ENCODE measurements around the gene VSIR. TPM values are rescaled to one million over a fixed set of nuclear protein-coding genes. Genes with fewer than 3 reads are reported as not detected.

The VSIR gene
- total RNA-seq, 1 donor from 2014 or later: not detected

DNA sequence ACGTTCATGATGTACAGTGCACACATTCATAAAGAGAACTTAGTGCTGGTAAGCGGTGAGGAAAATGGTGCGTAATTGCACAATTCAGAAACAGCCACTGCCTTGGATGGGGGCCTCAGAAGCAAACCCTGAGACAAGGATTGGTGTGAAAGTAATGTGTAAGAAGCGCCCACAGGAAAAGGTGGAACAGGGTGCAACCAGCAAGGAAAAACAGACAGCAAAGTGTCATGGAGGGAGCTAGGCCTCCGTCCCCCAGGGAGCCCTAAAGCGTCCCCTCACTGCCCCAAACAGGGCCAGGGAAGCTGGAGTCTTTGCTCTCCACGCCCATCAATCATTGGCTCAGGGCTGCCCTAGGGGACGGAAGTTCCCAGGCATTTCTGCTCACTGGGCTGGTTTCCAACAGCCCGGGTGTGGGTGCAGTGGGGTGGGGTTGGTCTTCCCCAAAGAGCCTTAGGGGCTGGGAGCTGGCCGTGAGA, 44.1 kb downstream of the VSIR start:
- TF ChIP-seq, protein P1, sequence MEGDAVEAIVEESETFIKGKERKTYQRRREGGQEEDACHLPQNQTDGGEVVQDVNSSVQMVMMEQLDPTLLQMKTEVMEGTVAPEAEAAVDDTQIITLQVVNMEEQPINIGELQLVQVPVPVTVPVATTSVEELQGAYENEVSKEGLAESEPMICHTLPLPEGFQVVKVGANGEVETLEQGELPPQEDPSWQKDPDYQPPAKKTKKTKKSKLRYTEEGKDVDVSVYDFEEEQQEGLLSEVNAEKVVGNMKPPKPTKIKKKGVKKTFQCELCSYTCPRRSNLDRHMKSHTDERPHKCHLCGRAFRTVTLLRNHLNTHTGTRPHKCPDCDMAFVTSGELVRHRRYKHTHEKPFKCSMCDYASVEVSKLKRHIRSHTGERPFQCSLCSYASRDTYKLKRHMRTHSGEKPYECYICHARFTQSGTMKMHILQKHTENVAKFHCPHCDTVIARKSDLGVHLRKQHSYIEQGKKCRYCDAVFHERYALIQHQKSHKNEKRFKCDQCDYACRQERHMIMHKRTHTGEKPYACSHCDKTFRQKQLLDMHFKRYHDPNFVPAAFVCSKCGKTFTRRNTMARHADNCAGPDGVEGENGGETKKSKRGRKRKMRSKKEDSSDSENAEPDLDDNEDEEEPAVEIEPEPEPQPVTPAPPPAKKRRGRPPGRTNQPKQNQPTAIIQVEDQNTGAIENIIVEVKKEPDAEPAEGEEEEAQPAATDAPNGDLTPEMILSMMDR (IDR thresholded peaks at IDR 0.05): no peak
- TF ChIP-seq EZH2 (IDR thresholded peaks at IDR 0.05): no peak
- no peak for TF ChIP-seq EZH2phosphoT487 (IDR thresholded peaks at IDR 0.05)
- Mint-ChIP-seq H3K9me3 (peaks cover 2% of the 10 kb centered on the region), H3K4me3 (no peak overlapping the region), H3K36me3 (no peaks in the 10 kb centered on the region), H3K27ac (no peak overlapping the region), H3K27me3 (ENCODE audit: insufficient read depth, low read depth) (peaks cover 11% of the 10 kb centered on the region), H3K4me1 (peaks cover 36% of the 10 kb centered on the region)
- H3K4me3 ChIP-seq: no peak overlapping the region
- no peak overlapping the region for H3K27ac ChIP-seq
- H3K9ac ChIP-seq: no peak overlapping the region
- no peaks in the 10 kb centered on the region for H3K9me3 ChIP-seq (ENCODE audit: low read depth)
- H3K27me3 ChIP-seq: no peaks in the 10 kb centered on the region
- H3F3A ChIP-seq (ENCODE audit: low read depth): no peaks in the 10 kb centered on the region
- H3K36me3 ChIP-seq: no peaks in the 10 kb centered on the region
- H3K79me2 ChIP-seq (ENCODE audit: low read depth): no peaks in the 10 kb centered on the region
- no peak overlapping the region for H2AFZ ChIP-seq (replicated peaks)
- no peak for DNase-seq (ENCODE audit: low spot score)
- H3K4me1 ChIP-seq: peaks cover 9% of the 10 kb centered on the region
- H3K4me2 ChIP-seq: no peak overlapping the region
- no peaks in the 10 kb centered on the region for H4K20me1 ChIP-seq (ENCODE audit: low read depth)

DNA sequence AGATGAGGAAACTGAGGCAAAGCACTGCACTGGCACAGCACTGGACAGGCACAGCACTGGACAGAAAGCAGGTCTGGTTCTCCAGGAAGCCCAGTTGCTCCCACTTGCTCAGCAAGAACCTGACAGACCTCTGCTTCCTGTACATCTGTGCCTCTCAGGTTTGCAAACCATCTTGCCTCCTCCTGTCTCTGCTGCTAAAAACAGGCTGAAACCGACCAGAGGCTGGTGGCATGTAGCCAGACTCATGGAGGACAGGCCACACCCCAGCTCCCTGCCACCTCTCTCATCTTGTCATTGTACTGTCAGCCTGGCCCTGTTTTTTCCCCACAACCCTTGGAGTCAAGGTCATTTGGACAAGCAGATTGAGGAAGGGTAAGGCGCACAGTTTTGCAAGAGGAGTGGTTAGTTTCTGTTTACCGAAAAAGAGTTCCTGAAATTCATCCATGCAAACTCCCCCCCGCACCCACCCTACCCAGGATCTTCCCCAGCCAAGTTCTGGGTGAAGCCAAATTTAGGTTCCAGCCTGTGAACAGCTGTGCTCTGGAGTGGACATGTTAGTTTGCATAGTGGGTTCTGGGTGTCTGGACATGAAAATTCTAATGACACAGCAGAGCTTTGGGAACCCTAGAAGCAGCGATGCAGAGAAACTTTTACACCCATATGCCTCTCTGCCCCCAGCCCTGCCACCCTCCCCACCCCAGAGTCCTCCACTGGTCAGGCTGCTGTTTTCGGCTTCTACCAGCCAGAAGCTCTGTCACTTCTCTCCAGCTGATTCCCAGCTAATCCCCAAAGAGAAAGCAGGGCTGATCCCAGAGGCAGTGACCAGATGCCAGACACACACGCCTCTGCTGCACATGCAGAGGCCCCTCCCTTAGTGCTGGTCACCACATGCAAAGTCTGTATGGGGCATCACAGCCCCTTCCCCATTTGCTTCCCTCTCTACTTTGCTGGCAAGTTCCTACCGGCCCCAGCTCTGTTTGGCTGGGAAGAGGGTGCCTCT, 45.3 kb downstream of the VSIR start:
- Mint-ChIP-seq H3K4me3 (no peak overlapping the region), H3K27ac (no peak overlapping the region), H3K9me3 (peaks cover 2% of the 10 kb centered on the region), H3K27me3 (ENCODE audit: insufficient read depth, low read depth) (peaks cover 7% of the 10 kb centered on the region), H3K4me1 (peaks cover 36% of the 10 kb centered on the region), H3K36me3 (no peaks in the 10 kb centered on the region)
- Histone ChIP-seq H3K4me3 (no peak overlapping the region), H4K20me1 (ENCODE audit: low read depth) (no peaks in the 10 kb centered on the region), H3K4me2 (peak overlapping the region; percentile 34), H3F3A (ENCODE audit: low read depth) (no peaks in the 10 kb centered on the region), H3K36me3 (no peaks in the 10 kb centered on the region), H3K79me2 (ENCODE audit: low read depth) (no peaks in the 10 kb centered on the region), H3K9me3 (ENCODE audit: low read depth) (no peaks in the 10 kb centered on the region), H3K27me3 (no peaks in the 10 kb centered on the region), H3K27ac (no peak overlapping the region), H3K4me1 (peaks cover 9% of the 10 kb centered on the region), H3K9ac (no peak overlapping the region), H2AFZ (replicated peaks) (no peak overlapping the region)
- TF ChIP-seq EZH2phosphoT487 (IDR thresholded peaks at IDR 0.05): no peak
- TF ChIP-seq EZH2 (IDR thresholded peaks at IDR 0.05): no peak
- TF ChIP-seq, protein P1 (IDR thresholded peaks at IDR 0.05): no peak
- DNase-seq (ENCODE audit: low spot score): peak; percentile 64

DNA sequence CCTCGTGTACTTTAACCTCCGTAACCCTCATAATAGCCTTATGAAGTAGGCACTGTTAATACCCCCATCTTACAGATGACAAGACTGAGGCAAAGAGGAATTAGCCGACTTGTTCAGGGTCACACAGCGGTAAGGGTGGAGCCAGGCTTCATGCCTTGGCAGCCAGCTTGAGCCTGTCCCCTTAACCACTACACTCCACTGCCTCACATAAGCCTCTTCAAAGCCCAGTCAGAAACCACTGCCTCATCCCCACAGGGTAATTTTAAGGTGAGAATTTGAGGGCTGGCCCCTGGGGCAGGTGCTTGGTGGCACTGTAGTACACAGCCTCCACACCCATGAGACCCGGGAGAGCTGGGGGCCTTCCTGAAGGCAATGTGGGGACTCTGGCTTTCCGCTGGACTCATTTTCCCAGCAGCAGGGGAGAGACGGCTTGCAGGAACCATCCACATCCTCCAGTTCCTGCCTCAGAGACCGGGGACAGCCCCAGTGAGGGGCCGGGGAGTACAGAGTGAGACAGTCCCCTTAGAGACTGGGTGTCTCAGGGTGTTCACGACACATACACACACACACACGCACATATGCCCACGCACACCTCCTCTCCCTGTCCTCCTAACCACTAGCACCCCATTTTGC, 46.1 kb downstream of the VSIR start:
- no peak overlapping the region for H2AFZ ChIP-seq (replicated peaks)
- TF ChIP-seq EZH2phosphoT487 (IDR thresholded peaks at IDR 0.05) (no peak), EZH2 (IDR thresholded peaks at IDR 0.05) (no peak)
- TF ChIP-seq, protein P1 (IDR thresholded peaks at IDR 0.05): no peak
- H3K9me3 ChIP-seq (ENCODE audit: low read depth): no peaks in the 10 kb centered on the region
- Mint-ChIP-seq H3K4me3 (no peak overlapping the region), H3K27ac (no peak overlapping the region), H3K9me3 (no peaks in the 10 kb centered on the region), H3K4me1 (peaks cover 34% of the 10 kb centered on the region), H3K27me3 (ENCODE audit: insufficient read depth, low read depth) (peaks cover 7% of the 10 kb centered on the region), H3K36me3 (no peaks in the 10 kb centered on the region)
- H3K79me2 ChIP-seq (ENCODE audit: low read depth): no peaks in the 10 kb centered on the region
- H3K27ac ChIP-seq: no peak overlapping the region
- no peak overlapping the region for H3K4me3 ChIP-seq
- H3K4me2 ChIP-seq: no peak overlapping the region
- H3K4me1 ChIP-seq: peaks cover 9% of the 10 kb centered on the region
- no peak overlapping the region for H3K9ac ChIP-seq
- H3K36me3 ChIP-seq: no peaks in the 10 kb centered on the region
- no peaks in the 10 kb centered on the region for H3F3A ChIP-seq (ENCODE audit: low read depth)
- H4K20me1 ChIP-seq (ENCODE audit: low read depth): no peaks in the 10 kb centered on the region
- no peaks in the 10 kb centered on the region for H3K27me3 ChIP-seq
- no peak for DNase-seq (ENCODE audit: low spot score)

All from neural progenitor cell (in vitro differentiated cells).